Esophagus squamous epithelium (tissue), 4 donors: ENCODE measurements around the gene AK3.

Experiments used
- CTCF ChIP-seq, 6 experiments: fragments of 450-650 bp in 4 of 6; fragments of 200-600 bp in 2 of 6; sonication (generic) in 2 of 6; IDR thresholded peaks; one replicate each; pipeline ENCODE4 v1.5.1; 2016 to 2019; ENCODE audit warnings: antibody characterized with exemption in 6 of 6, mild to moderate bottlenecking in 4 of 6, moderate library complexity in 4 of 6
- POLR2A ChIP-seq, 4 donors: fragments of 450-650 bp; IDR thresholded peaks; one replicate each; pipeline ENCODE4 v1.6.1; 2017; ENCODE audit warnings: antibody characterized with exemption in 4 of 4, mild to moderate bottlenecking in 4 of 4, moderate library complexity in 3 of 4

GRCh38 chr9:4762886-4763541 lies 22.0 kb upstream of the AK3 start:
- TF ChIP-seq CTCF (IDR thresholded peaks at IDR 0.05) = no peak
- no peak for TF ChIP-seq POLR2A (IDR thresholded peaks at IDR 0.05)
